PC-3 (cell line): ENCODE results near the gene MALRD1.

Experiments
- CTCF ChIP-seq: fragments of 300-600 bp; sonication (generic); conservative IDR thresholded peaks from 2 replicates; pipeline ENCODE4 v1.5.1; 2017; ENCODE audit warnings: antibody characterized with exemption, low read depth, mild to moderate bottlenecking, low read length
- EZH2 ChIP-seq: fragments of 300-600 bp; sonication (generic); IDR thresholded peaks from one replicate; pipeline ENCODE4 v1.6.1; 2017; ENCODE audit warnings: antibody characterized with exemption, mild to moderate bottlenecking, low read length; ENCODE audit not compliant: unreplicated experiment
- EZH2phosphoT487 ChIP-seq: fragments of 300-600 bp; sonication (generic); IDR thresholded peaks from 2 replicates; pipeline ENCODE4 v1.6.1; 2018; ENCODE audit warnings: mild to moderate bottlenecking, antibody characterized with exemption, low read length, borderline replicate concordance

GRCh38 chr10:19294233-19294632 lies 245.6 kb downstream of the MALRD1 start:
- TF ChIP-seq CTCF (no peak), EZH2 (no peak), EZH2phosphoT487 (no peak)
